Subcutaneous adipose tissue (tissue), 4 donors: ENCODE measurements around the gene CHST8. TPM values are rescaled to one million over a fixed set of nuclear protein-coding genes. Genes with fewer than 3 reads are reported as not detected.

Experiments
- total RNA-seq, 4 donors: library from RNA; depleted of rRNA; stranded (reverse); fragments of >200 nt; gene quantifications; one replicate each; pipeline ENCODE4 v1.1.0, GENCODE V29; 2016
- TF ChIP-seq, protein P1 (sequence below): fragments of 450-650 bp; IDR thresholded peaks from one replicate; pipeline ENCODE4 v1.5.1; 2016; ENCODE audit warnings: low read depth, mild to moderate bottlenecking, control low read depth, antibody characterized with exemption, moderate library complexity

CHST8 gene
- total RNA-seq, 4 donors from 2014 or later = 0.49 to 4.0 (median 0.70) TPM

DNA sequence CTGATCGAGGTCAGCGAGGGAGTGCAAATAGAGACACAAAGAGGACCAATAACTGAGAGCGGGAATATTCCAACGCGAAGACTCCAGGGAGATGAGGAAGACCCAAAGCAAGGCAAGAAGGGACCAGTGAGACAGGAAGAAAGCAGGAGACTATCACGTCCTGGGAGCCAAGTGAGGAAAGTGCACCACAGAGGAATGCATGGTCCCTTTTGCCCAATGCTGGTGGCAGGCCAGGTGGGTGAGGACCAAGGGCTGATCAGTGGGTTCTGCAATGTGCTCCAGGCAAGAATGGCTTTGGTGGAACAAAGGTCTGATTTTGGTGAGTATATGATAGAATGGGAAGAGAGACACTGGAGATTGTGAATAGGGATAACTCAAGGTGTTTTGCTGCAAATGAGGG, 25.4 kb downstream of the CHST8 start:
- TF ChIP-seq, protein P1, sequence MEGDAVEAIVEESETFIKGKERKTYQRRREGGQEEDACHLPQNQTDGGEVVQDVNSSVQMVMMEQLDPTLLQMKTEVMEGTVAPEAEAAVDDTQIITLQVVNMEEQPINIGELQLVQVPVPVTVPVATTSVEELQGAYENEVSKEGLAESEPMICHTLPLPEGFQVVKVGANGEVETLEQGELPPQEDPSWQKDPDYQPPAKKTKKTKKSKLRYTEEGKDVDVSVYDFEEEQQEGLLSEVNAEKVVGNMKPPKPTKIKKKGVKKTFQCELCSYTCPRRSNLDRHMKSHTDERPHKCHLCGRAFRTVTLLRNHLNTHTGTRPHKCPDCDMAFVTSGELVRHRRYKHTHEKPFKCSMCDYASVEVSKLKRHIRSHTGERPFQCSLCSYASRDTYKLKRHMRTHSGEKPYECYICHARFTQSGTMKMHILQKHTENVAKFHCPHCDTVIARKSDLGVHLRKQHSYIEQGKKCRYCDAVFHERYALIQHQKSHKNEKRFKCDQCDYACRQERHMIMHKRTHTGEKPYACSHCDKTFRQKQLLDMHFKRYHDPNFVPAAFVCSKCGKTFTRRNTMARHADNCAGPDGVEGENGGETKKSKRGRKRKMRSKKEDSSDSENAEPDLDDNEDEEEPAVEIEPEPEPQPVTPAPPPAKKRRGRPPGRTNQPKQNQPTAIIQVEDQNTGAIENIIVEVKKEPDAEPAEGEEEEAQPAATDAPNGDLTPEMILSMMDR = no peak

DNA sequence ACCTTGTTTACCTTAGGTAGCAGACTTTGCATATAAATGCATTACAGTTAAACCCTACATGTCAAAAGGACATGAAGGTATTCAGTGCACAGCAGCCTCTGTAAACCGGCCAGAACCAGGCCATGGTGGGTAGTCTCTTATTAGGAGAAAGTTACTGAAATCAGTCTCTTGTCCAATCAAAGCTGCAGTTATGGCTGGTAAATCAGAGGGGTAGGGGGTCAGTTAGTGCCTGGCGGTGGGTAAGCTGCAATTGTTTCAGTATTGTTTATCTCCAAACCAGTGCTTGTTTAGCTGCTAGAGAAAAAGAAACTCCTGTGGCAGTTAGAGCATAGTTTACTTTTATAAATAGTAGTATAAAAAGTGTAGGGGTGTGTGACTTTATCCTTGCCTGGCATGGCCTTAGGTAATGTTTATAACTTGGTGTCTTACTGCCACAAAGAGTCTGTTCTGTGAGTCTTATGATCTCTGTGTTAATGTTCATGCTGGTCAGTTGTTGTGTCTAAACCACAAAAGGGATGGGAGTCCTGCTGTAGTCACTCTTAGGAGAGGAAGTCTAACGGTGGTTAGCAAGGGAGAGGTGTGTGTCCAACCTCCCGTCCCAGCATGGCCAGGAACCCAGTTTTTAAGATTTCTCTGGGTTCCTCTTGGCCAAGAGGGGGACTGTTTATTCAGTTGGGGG, 28.0 kb downstream of the CHST8 start:
- TF ChIP-seq, protein P1 = no peak

DNA sequence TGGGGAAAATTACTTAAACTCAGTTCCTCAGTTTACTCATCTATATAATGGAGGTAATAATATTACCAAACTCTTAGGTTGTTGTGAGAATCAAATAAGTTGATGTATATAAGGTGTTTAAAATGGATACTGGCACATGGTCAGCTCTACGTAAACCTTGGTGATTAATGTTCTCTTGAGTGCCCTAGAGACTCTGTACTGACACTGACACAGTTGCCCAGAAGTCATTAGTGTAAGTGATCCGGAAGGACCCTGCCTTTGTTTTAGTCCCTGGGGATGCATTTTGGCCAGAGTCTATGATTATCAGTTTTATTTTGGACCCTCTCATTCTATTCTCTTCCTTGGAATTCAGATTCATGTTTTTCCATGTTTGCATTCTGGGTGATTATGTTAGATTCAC, 31.9 kb downstream of the CHST8 start:
- TF ChIP-seq, protein P1 = no peak

DNA sequence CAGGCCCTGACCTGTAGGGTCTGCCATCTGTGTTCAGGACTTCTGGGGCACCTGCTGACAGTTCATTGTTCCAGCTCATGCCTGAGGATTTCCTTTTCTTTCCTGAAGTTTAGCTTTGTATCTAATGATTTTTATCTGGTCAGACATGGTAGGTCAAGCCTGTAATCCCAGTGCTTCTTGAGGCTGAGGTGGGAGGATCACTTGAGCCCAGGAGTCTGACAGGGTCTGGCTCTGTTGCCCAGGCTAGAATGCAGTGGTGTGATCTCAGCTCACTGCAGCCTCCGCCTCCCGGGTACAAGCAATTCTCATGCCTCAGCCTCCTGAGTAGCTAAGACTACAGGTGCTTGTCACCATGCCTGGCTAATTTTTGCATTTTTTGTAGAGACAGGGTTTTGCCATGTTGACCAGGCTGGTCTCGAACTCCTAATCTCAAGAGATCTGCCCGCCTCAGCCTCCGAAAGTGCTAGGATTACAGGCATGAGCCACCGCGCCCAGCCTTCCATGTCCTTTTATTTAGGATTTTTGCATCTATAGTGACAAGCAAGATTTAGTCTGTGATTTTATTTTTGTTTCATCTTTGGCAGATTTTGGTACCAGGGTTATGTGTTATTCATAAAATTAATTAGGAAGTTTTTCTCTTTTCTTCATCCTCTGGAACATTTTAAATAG, 33.2 kb downstream of the CHST8 start:
- TF ChIP-seq, protein P1 = no peak

DNA sequence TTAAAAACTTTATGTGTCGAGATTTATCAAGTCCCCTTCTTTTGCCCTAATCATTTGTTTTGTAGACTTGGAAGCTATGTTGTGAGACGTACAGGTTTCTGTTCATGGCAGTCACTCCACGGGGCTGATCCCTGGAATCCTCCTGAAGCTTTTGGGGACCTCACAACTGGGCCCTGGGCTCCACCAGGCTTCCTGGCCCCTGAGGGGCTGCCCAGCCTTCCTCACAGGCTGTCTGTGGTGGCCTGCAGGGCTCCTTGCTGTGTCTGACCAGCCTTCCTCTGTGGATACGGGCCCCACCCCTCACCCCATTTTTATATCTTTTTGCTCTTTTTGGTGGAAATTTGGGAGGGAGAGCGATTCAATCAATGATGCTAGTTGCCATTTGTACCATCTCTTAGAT, 38.1 kb downstream of the CHST8 start:
- TF ChIP-seq, protein P1 = no peak

DNA sequence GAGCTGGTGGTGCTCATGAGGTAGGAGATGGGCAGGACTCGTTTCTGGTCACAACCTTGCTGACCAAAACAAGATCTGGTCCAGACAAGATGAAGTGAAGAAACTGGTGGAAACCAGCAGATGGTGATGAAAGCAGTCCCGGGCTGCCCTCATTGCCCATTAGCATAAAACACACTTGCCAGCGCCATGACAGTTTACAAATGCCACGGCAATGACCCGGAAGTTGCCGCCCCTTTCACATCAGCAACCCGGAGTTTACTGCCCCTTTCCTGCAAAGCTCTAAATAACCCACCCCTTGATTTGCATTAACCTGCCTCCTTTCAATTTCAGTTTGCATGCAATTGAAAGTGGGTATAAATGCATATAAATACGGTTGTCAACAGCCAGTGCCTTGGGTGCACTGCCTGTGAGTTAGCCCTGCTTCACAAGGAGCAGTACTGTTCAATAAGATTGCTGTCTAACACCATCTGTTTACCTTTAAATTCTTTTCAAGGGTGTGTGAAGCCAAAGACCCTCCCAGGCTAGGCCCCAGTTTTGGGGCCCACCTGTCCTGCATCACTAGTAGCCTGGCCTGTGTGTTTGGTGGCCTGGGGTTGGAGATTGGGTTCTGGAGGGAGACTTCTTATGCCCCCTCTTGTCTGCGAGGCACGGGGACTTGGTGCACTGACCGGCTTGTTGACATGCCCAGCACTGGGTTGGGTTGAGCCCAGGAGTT, 38.8 kb downstream of the CHST8 start:
- TF ChIP-seq, protein P1 = no peak

DNA sequence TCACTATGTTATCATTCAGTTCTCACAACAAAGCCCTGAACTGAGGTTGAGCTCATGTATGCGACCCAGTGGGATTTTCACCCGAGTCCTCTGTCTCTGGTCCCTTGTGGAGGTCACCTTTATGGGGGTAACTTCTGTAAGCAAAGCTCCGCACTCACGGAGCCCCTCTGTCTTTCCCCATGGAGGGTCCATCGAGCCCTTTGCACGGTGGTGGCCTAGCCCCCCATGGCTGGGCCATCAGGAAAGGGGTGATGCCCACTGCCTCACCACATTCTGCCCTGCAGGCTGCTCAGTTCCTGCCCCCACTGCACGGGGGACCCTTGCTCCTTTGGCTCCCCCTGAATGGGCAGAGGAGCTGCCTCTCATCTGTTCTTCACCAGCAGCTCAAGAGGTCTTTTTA, 39.6 kb downstream of the CHST8 start:
- TF ChIP-seq, protein P1 = no peak
